Erythroblast (primary cell): Measurements from ENCODE around the gene GRIN2C.

Experiments
- GATA1 ChIP-seq: IDR thresholded peaks from 2 replicates; pipeline ENCODE4 v1.6.1; 2011; ENCODE audit warnings: low read depth, mild to moderate bottlenecking, control low read depth, low read length, moderate library complexity
- POLR2A ChIP-seq: IDR thresholded peaks from 2 replicates; pipeline ENCODE4 v1.6.1; 2011; ENCODE audit warnings: mild to moderate bottlenecking, low read length

GRCh38 chr17:74833501-74834377 lies 25.9 kb downstream of the GRIN2C start:
- no peak for TF ChIP-seq POLR2A
- TF ChIP-seq GATA1 = no peak
